HG03469 (cell line): ENCODE results near the gene IGSF5.
"Not testable (repeated sequence)": the region's sequence is repeated elsewhere in the genome, so short reads cannot be mapped to it uniquely, and the experiment has no call there.

Source experiments
- ATAC-seq: cut with Tn5 transposase; IDR thresholded peaks from one replicate; pipeline ENCODE4 v1.9.1; 2021; ENCODE audit warnings: mild to moderate bottlenecking, moderate library complexity, moderate number of reproducible peaks; ENCODE audit not compliant: unreplicated experiment

The IGSF5 gene

DNA sequence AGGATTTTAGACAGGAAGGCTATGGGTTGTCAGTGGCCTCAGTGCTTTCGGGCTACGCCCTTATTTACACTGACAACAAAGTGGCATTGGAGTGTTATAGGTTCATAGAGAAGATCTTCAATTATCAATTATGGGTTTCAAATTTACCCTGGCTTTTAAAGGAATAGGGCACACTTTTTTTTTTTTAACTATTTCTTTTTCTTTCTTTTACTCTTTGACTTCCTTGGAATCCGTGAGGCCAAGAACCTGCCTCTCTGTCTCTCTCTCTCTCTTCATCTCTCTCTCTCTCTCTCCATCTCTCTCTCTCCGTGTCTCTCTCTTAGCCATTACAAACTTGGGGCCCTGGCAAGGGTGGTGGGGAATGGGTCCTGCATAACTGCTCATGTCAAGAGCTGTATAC lies at the start of gene IGSF5:
IGSF5 (plus strand) TSS at position 301 of the 400 bp plus-strand sequence. CDS start 327 bp downstream, outside the sequence.
- not testable (repeated sequence) for ATAC-seq

DNA sequence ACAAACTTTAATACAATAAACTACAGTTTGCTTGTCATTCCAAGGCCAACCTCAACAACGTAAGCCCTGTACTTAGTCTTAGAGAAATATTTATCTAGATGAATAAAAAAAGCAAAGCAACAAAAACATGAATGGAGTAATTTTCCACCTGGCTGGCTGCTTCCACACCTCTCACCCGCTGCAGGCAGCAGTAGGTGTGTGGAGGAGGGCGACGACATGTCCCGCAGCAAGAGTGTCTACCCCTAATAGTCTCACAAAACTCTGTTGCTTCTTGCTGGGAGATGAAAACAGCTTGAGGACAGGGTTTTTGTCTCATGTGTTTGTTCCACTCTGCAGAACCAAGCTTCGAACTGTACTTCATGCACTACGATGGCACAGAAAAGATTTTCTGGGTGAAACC lies 48.8 kb upstream of the IGSF5 start:
- no peak for ATAC-seq

DNA sequence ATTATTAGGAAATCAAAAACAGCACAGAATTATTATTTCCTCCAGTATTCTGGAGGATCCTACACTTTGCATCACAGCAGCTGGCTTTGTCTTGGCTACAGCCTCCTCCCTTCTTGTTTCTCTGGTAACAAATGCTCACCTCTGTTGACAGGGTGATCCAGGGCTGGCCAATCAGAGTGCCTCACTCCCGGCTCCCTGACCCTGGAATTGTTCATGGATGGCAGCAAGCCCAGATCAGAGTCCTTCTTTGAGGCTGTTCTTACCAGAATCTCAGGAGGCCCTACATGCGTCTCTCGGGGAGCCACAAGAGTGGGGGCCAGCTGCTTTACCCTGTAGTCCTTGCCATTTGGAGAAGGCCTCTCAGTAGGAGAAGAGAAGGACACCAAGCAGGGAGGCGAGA lies 48.4 kb upstream of the IGSF5 start:
- no peak for ATAC-seq

DNA sequence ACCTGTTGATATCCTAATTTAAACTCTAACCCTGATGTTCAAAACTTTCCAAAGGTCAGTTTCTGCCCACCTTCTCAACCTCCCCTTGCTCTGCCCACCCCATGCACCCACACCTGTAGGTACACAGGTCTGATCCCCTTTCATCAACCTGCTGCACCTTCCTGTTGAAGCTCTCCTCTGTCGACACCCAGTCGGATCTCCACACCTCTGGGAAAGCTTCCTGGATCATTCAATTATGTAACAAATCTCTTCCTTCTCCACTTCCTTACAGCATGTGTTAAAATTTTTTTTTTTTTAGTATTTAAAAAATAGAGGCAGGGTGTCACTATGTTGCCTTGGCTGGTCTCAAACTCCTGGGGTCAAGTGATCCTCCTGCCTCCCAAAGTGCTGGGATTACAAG lies 44.7 kb upstream of the IGSF5 start:
- no peak for ATAC-seq

DNA sequence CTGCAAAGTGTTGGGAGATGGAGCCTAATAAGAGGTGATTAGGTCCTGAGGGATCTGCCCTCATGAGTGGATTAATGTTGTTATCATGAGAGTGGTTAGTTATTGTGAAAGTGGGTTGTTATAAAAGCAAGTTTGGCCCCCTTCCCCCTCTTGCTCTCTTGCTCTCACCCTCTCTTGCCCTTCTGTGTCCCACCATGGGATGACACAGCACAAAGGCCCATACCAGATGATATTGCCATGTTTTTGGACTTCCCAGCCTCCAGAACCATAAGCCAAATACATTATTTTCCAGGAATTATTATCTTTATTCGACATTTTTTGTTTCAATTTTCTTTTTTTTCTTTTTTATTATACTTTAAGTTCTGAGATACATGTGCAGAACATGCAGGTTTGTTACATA lies 41.4 kb upstream of the IGSF5 start:
- no peak for ATAC-seq

DNA sequence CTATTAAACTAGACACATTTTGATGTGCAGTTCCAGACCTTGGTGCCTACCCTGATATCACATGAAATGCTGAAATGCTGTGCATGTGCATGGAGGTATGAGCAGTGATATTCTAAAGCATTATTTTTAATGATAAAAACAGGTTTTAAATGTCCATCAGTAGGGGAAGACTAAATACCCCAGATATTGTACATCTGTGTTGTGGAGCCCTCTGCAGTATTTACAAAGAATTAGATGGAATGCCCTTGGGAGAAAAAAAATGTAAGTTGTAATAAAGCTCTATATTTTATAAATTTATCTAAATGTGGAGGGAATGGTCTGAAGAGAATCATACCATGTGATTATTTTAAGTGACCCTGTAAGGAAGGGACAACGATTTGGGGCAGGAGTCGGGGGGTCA lies 39.1 kb upstream of the IGSF5 start:
- no peak for ATAC-seq

DNA sequence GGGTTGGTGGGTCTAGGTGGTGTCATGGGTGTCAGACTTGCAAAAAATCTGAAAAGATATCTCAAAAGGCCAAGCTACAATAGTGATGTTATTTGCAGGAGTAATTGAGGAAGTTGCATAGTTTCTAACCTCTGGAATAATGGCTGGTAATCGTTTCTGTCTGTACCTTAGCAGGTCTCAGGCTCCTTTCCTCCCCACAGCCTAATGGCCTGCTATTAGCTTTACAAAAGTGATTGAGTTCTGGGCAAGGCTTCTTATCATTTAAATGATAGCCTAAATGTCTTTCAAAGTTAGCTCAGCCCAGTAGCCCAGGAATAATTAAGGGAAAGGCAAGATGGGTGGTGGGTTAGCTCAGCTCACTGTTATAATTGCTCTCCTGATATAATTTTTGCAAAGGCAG lies 37.7 kb upstream of the IGSF5 start:
- no peak for ATAC-seq

DNA sequence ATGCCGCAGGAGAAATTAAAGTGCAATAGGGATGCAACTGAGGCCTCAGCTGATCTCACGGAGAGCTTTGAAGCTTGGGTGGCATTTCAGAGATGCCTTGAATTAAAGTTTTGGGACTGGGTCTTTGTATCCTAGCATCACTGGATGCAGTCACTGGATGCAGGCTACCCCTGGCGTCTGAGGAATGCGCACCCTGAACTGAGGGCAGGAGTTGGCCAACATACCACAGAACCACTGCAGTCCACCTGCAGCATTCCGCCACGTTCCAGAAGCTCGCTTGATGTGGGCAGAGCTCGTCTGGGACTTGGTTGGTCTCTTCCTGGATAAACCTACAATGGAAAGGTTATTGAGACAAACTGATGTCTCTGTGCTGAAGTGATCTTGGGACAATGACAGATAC lies 34.1 kb upstream of the IGSF5 start:
- ATAC-seq: no peak

DNA sequence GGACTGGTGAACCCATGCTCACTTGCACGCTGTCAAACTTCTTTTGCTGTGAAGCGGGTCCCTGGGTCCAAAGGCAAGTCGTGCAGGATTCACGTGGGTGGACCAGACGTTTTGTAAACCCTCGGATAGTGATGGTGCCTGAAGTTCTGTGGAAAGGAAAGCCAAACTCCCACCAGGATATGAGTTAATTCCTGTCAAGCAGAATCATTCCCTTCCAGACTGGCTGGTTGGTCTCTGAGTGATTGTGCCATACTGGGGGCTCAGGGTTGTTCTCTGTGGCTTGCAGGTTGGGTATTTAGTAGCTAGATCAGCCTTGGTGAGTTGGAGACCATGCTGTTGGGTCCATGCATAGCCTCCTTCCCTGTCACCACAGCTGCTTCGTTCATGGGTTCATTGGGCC lies 32.7 kb upstream of the IGSF5 start:
- ATAC-seq: no peak

DNA sequence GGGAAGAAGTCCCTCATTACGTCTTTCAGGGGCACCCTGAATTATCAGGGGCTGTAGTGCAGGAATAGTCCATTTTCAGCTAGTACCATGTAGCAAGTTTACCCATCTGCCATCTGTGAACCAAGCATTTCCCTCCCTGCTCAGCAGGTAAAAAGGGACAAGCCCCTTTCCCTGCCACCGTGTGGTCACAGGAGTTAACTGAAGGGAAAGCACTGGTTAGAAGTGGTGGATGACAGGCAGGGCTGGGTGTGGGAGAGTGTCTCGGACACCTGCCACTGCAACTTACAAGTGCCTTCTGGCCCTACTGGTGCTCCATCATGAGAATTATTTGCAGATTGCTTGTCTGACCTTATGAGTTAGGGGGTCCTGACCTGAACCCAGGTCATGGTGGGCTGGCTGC lies 32.0 kb upstream of the IGSF5 start:
- ATAC-seq: no peak

DNA sequence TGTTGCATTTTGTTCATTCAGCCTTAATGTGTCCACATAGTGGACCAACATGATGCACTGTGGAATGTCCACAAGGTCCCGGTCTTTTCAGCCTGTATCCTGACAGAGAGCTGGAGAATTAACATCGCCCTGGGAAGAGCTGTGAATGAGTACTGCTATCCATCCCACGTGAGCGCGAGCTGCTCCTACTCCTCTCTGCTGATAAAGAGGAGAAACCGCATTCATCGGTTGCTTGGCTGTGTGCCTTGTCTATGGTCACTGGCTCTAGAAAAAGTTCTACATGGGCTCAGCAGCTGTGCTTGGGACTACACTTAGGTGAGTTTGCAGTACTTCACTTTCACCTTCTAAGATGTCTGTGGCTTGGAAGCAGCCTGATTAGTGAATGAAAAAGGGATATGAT lies 31.1 kb upstream of the IGSF5 start:
- ATAC-seq: no peak

DNA sequence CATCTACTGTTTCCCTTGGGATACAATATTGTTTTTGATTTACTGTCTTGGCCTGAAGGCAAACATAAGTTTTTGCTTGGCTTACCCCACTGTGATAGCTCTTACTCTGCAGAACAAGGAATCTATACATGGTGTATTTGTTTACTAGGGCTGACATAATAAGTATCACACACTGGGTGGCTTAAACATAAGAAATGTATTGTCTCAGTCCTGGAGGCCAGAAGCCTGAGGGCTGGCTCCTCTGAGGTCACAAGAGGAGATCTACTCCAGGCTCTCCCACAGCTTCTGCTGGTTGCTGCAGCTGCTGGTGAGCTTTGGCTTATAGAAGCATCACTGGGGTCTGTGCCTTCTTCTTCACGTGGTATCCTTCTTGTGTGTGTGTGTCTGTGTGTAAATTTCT lies 30.7 kb upstream of the IGSF5 start:
- no peak for ATAC-seq

DNA sequence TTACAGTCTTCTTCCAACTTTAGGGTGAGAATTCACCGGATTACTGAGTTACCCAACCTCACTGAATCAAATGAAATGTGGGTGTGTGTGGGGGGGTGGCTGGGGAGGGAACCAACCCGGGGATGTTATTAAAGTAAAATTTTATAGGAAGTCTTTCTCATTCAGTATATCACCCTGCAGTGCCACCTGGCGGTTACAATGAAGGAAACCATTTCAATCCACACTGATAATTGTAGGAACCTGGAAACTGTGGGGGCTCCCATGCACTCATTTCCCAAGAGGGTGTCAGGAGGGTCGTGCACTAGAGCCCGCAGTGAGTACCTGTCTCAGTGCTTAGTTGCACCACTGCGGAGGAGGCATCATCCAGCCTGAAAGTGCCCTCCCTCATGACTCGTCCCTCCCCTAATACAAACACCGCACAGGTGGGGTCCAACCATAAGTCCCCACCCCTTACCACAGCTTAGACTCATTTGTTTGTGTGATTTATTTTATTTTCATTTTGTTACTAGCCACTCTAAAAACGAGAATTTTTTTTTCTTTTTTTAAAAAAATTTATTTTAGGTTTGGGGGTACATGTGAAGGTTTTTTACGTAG lies 29.1 kb upstream of the IGSF5 start:
- ATAC-seq: no peak

DNA sequence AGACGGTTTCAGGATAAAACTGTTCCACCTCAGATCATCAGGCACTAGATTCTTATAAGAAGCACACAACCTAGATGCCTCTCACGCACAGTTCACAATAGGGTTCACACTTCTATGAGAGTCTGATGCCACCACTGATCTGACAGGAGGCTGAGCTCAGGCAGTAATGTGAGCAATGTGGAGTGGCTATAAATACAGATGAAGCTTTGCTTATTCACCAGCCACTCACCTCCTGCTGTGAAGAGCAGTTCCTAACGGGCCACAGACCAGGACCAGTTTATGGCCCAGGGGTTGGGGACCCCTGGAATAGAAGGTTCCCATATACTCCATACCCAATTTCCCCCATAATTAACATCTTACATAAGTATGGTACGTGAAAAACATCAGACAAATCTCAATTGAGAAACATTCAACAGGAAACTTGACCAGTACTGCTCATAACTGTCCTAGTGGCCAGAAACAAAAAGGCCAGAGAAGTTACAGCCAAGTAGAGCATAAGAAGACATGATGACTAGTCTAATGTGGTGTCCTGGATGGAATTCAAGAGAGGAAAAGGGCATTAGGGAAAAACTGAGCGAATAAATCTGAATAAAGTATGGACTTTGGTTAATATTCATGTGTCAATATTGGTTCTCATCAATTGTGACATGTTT lies 24.7 kb upstream of the IGSF5 start:
- ATAC-seq: no peak

DNA sequence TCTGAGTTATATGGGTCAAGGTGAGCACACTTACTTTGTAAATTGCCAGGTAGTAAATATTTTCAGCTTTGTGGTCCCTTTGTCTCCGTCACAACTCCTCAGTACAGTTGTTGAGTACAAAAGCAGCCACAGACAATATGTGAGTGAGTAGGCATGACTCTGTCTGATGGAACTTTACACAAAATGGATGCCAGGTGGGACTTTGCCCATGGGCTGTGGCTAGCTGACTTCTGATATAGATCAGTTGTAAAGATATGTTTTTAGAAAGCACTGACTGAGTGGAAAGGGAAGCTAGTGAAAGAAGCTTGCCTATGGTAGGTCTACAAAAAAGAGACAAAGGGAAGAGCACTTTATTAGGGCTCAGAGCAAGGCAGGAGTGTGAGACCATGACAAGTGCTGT lies 23.1 kb upstream of the IGSF5 start:
- no peak for ATAC-seq

DNA sequence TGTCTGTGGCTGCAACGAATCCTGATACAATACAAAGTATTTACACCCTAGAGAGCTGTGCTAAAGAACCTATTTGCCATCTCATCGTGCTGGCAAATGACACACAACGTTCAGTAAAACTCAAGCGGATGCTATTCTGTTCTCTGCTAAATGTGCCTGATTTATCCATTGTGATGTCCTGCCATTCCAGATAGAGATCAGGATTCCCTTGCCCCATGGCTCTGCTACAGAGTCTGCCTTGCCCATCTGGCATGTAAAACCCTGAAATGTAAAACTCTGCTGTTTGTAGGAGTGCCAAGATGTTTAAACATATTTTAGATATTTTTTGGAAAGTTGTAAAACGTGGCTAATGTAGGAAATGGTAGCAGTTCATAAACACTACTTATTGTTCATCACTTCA lies 20.0 kb upstream of the IGSF5 start:
- no peak for ATAC-seq

DNA sequence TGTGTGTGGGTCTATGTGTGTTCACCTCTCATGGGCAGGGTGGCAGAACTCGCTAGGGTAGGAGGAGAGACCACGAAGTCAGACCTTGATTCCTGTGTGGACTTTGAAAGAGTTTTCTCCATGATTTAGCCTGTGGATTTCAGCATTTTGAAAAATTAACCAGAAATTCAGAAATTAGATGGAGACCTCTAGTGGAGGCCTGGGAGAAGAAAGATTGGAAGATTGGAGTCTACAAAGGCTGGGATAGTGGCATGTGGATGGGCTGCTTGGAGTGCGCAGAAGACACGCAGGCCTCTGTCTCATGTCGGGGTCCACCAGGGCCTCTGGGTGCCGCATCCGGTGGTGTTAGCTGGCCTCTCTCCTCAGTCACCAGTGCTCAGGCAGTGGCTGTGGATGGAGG lies 18.9 kb upstream of the IGSF5 start:
- no peak for ATAC-seq

DNA sequence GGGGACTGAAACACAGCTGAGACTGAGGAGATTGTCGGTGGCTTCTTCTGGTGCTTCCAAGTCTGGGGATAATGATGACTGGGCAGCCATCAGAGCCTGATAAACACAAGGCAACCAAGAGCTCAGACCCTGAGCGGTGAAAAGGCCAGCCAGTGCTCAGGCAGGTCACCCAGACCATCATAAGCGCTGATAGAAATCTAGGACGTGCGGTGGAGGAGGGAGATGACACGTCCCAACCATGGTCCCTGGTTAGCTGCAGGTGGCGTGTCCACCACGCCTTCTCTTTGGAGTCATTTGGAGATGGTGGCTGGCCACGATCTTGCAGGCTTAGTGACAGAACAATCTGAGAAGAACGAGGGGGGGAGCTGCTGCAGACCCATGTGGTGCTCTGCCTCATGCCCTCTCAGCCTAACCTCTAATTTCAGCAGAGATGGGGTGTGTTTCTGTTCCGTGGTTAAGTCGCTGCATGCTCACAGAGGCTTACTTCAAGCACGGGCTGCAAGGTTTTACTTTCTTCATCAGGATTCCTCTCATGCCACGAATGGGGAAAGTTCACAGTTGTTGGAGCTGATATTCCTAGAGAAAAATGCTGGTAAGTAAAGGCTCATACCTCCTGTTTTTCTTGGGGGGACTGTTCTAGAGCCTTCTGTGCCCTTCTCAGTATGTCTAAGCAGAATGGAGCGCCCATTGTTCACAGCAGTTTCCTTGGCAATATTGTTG lies 17.4 kb upstream of the IGSF5 start:
- ATAC-seq: no peak

DNA sequence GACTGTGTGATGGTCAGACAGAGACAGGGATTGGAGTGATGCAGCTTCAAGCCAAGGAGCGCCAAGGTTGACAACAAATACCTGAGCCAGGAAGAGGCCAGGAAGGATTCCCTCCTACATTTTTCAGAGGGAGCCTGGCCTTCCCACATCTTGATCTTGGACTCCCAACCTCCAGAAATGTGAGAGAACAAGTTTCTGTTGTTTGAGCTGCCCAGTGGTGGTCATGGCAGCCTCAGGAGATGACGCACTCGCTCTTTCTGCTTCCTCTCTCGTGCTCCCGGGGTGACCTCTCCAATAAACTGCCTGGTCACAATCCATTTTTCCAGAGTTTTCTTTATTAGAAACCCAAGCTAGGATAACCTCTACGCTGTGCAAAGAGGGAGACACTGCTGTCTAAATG lies 16.6 kb upstream of the IGSF5 start:
- ATAC-seq: no peak

DNA sequence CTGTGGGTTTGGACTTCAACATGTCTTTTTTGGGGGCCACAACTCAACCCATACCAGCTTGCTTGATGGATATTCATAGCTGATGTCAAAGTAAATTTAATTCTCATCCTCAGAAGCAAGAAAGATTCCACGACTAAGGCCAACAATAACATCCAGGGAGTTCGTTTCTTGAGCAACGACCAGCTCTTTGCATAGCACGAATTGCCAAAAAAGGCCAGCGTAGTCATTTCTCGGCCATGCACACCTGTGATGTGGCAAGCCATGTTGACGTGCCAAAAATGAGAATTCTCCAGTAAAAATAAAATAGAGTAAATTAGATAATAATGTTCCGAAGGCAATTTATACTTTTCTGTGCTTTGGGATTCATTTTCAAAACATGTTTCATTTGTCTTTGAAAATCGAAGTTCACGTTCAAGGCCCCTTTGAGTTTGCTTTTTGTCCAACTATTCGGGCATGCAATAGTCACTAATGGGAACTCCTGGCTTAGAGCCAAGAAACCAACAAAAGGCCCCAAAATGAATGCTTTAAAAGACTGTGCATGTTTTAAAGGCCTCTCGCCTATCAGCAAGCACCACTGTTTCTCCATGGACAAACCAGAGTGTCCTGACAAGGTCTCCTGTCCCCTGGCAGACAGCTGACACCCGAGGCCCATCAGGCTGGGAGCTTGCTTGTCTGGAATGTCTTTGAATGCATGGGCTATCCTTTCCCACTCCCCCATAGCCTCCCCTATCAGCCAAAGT lies 14.4 kb upstream of the IGSF5 start:
- no peak for ATAC-seq

DNA sequence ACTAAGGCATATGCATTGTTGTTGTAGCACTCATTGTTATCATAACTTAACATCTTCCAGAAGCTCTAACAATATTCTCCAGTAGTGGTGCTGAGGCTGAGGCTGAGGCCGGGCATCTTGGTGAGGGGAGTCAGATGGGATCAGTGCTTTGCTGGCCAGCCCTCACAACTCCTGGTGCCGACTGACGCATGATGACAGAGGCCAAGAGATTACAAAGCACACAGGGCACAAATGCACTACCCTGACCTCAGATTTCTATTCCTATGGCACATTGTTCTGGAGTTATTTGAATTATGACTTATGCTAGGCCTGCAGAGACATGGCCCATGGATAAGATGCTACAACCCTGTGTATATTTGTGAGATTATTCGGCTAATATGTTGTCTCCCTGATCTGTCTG lies 8.3 kb upstream of the IGSF5 start:
- no peak for ATAC-seq
